AG09309 (cell line): ENCODE data around the gene OGFOD3.

Experiments used
- DNase-seq: peaks from one replicate; pipeline ENCODE4 v3.0.0-alpha.2; 2010; ENCODE audit warnings: low read depth
- H3K4me3 ChIP-seq: 2 replicates; pipeline ENCODE4 v1.5.1; 2011; ENCODE audit warnings: mild to moderate bottlenecking, low read depth, low read length, moderate library complexity; ENCODE audit not compliant: control insufficient read depth
- TF ChIP-seq, protein P1 (sequence below): IDR thresholded peaks from 2 replicates; pipeline ENCODE4 v1.5.1; 2011; ENCODE audit warnings: mild to moderate bottlenecking, low read depth, low read length, inconsistent platforms; ENCODE audit not compliant: insufficient read depth, control insufficient read depth; ENCODE audit errors: missing control alignments

OGFOD3 gene, protein sequence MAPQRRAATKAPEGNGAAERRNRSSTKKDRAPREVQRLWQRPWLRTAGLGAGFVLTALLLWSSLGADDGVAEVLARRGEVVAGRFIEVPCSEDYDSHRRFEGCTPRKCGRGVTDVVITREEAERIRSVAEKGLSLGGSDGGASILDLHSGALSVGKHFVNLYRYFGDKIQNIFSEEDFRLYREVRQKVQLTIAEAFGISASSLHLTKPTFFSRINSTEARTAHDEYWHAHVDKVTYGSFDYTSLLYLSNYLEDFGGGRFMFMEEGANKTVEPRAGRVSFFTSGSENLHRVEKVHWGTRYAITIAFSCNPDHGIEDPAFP

DNA sequence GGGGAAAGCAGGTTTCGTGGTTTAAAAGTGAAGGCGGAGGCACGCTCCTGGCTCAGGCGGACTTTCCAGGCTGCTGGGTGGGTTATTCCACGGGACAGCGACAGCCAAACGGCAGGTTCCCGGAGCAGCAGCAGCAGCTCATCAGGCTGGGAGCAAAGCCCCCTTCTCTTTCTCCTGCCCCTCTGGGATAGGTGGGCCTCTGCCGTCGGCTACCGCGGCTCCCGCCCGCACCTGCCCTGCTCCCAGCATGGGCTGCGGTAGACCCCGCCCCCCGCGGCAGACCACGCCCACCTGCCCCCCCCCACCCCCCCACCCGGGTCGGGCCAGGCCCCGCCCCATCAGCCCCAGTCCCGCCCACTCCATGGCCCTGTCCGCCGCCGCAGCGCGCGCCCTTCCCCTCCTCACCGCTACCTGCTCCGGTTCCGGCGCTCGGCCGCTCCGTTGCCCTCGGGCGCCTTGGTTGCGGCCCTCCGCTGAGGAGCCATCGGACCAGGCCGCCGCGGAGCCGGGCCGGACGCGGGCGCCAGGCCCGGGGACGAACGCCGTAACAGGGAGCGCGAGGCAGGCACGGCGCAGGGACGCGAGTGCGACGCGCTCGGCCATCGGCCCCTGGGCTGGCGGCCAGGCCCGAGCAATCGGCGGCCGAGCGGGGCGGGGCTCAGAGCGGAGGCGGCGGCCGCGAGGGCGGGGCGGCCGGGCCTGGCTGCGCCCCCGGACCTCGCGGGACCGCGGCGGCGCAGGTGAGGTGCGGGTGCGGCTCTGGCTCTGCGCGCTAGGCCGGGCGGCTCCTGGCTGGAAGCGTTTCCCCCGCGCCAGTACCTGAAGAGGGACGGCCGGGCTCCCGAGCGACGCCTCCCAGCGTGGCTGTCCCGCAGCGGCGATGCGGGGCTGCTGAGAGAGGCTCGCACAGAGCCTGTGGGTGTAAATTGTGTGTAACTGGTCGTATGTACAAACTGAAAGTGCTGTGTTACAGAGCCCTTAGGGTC is at the start of gene OGFOD3, which contains the start of gene HEXD:
TSS of gene OGFOD3 (minus strand) at position 586 of the 986 bp plus-strand sequence. CDS start at position 485, 101 bp downstream.
TSS of gene HEXD (plus strand) at position 347 of the 986 bp plus-strand sequence. CDS start 1,453 bp downstream, outside the sequence.
- no peak for DNase-seq
- TF ChIP-seq, protein P1, sequence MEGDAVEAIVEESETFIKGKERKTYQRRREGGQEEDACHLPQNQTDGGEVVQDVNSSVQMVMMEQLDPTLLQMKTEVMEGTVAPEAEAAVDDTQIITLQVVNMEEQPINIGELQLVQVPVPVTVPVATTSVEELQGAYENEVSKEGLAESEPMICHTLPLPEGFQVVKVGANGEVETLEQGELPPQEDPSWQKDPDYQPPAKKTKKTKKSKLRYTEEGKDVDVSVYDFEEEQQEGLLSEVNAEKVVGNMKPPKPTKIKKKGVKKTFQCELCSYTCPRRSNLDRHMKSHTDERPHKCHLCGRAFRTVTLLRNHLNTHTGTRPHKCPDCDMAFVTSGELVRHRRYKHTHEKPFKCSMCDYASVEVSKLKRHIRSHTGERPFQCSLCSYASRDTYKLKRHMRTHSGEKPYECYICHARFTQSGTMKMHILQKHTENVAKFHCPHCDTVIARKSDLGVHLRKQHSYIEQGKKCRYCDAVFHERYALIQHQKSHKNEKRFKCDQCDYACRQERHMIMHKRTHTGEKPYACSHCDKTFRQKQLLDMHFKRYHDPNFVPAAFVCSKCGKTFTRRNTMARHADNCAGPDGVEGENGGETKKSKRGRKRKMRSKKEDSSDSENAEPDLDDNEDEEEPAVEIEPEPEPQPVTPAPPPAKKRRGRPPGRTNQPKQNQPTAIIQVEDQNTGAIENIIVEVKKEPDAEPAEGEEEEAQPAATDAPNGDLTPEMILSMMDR: no peak
- peak within 1 kb of the TSS; percentile 76 for H3K4me3 ChIP-seq

DNA sequence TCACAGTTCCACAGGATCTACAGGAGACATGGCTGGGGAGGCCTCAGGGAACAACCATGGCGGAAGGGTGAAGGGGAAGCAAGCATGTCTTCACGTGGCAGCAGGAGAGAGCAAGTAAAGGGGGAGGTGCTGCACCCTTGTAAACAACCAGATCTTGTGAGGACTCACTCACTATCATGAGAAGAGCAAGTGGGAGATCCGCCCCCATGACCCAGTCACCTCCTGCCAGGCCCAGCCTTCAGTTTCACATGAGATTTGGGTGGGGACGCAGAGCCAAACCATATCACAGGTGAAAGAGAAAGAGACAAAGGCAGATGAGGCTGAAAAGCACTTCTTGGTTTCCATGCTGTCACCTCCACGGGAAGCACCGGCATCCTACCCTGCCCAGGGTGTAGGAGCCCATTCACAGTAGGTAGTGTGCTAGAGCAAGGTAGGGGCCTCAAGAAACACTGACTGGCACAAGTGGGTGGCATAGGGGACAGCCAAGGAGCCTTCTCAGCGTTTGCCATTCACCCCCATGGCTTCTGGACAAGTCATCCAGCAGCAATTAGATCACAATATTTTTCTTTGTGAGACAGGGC is 46.7 kb upstream of the OGFOD3 start:
- no peak overlapping the region for H3K4me3 ChIP-seq

DNA sequence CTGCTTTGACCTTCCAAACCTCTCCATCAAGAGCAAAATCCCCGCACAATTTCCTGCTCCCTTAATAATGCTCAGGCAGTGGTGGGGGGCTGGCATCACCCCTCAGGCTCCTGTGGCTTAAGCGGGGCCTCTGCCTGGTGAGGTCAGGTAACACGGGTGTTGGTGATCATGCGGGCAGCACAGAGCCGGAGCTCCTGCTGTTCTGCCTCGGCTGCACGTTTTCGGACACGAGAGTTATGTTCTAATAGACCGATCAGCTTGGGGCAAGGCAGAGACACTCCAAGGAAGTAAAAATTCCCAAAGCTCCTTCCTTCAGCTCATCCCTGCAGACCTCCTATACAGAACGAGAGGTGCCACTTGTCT is 46.2 kb upstream of the OGFOD3 start:
- no peak for DNase-seq
- H3K4me3 ChIP-seq: no peak overlapping the region
- TF ChIP-seq, protein P1: no peak

More for the DNA sequence above, 46.7 kb upstream of the OGFOD3 start:
- TF ChIP-seq, protein P1: no peak
- no peak for DNase-seq

DNA sequence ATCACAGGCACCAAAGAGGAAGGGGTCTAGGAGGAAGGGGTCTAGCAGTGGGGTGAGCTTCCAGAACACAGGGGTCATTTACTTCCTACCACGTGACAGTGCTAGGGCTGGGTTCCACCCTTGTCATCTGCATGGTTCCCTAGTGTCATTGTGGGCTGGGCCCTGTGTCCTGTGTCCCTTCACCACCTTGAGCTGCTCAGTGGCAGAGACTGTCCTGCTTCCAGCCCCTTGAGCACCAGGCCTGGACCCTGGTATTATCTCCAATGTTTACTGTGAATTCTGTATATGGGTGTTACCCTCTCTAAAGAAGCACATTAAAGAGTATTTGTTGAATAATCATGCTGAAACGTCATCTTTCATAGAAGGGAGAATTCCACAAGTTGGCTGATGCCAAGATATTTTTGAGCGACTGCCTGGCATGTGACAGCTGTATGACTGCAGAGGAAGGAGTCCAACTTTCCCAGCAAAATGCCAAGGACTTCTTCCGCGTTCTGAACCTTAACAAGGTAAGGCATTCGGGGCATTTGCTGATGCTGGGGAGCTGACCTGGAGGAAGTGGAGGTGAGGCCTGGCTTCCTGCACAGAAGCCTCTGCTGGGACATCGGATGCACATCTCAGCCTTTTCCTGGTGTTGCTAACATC is 45.7 kb upstream of the OGFOD3 start:
- no peak overlapping the region for H3K4me3 ChIP-seq
- DNase-seq: no peak
- TF ChIP-seq, protein P1: no peak

DNA sequence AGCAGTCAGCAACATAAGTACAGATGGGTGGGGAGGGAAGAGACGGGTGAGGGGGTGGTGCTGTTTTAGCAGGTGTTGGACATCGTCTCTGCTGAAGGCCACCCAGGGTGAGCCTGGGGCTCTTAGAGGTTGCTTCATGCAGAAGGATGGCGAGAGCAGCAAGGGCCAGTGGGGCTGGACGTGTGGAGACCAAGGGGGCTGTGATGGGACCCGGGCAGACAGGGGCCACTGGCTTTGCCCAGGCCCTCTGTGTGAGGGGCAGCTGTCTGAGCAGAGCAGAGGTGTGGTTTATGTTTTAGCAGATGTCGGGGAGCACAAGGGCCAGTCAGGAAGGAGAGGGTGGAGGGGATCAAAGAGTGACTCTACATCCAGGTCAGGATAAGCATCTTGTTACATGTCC is 45.0 kb upstream of the OGFOD3 start:
- no peak overlapping the region for H3K4me3 ChIP-seq
- TF ChIP-seq, protein P1: no peak
- no peak for DNase-seq
